GM19467 (cell line): ENCODE results near the gene MOV10.
A peak's percentile ranks its signal among the peaks of the same experiment; 100 is the strongest.
"Not testable (repeated sequence)": the region's sequence is repeated elsewhere in the genome, so short reads cannot be mapped to it uniquely, and the experiment has no call there.

Source experiments
- ATAC-seq: cut with Tn5 transposase; IDR thresholded peaks from one replicate; pipeline ENCODE4 v1.9.1; 2021; ENCODE audit warnings: mild to moderate bottlenecking, moderate library complexity; ENCODE audit not compliant: unreplicated experiment

The MOV10 gene

DNA sequence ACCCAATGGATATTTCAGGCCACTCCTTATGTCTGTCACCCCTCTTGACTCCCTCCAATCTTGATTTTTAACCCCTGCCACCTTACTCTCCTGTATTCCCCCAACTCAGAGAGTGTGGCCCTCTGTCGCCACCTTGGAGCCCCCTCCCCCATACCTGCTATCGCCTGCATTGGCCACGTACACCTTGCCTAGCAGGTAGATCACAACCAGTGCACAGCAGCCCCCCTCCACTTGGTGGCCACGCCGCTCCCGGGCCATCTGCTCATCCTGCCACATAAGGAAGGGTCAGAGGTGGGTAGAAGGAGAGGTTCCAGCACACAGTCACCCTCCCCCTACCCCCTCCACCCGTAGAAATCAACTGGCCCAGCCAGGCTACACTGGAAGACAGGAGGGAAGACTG lies 37.7 kb downstream of the MOV10 start:
- ATAC-seq, result no peak

GRCh38 chr1:112712701-112713128 lies 38.3 kb downstream of the MOV10 start:
- no peak for ATAC-seq

- no peak for ATAC-seq
Observed at GRCh38 chr1:112713466-112714312, 39.2 kb downstream of the MOV10 start.

DNA sequence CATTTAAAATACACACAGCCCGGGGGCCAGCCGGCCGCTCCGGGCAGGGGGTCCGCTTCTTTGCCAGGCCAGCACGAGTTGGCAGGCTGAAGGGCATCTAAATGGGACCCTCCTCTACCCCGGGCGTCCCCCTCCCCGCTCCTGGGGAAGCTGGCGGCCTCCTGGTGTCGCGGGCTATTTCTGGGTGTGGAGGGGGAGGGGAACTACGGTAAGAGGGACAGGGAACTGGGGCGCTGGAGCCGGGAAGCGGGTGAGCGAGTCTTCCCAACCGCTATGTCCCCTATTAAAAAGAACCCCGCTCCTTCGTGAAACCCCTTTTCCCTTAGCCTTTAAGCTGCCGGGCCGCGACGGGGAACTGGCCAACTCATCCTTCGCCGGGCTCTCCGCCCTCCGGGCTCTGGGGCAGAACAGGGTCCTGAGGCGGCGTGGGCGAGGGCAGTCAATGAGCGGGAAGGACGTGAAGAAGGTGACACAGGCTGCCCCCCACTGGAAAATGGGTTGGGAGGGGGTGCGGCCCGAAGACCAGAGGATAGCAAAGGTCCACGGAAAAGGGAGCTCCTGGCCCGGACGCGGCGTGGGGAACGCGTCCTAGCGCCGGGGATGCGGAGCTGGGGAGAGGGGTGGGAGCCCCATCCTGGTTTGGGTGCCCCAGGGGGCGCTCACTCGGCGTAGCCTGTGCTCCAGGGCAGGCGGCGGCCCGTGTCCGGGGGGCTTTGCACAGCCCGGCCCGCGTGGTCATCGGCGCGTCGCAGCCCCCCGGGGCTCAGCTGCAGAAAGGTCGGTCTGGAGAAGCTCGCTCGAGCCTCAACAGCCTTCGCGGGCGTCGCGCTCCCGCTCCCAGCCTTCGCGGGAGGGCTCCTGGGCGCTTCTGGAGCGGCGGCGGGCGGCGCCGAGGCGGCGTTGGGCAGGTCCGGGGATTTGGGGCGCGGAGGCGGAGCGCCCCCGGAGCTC lies 40.1 kb downstream of the MOV10 start:
- ATAC-seq, result no peak

GRCh38 chr1:112715264-112716053 lies 41.0 kb downstream of the MOV10 start, which contains the start of gene PPM1J:
Gene PPM1J, minus strand, starts transcription at chr1:112715332. Its CDS starts 31 bp downstream, at chr1:112715301.
- ATAC-seq, result peak; percentile 72

GRCh38 chr1:112716133-112716720 lies 41.8 kb downstream of the MOV10 start:
- ATAC-seq, result peak; percentile 29

DNA sequence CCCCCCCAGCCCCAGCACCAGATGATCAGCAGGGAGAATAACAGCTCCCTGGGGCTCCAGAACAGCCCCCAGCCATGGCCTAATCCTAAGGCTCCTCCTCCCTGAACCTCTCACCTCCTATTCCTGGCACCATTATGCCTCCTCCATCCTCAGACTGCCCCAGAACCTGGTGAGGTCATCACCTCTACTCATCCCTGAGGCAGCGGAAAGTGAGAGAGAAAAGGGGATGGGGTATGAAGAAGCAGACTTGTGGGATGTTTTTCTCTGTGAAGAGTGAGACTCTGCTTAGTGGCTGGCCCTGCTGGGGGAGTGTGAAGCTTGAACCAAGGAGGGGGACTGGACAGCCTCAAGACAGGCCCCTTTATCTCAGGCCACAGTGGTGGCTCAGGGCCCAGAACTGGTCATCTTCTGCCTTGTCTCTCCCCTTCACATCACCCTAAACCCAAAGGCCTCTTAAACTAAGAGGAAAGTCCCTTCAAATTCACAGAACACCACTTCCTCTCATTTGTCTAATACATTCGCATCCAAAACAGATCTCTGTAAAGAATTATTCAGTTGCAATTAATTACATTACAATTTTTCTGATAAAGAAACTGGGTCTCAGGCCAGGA lies 42.9 kb downstream of the MOV10 start:
- ATAC-seq, result no peak

- ATAC-seq, result no peak
Observed at GRCh38 chr1:112718691-112719418, 44.4 kb downstream of the MOV10 start.

GRCh38 chr1:112719706-112720105 lies 45.2 kb downstream of the MOV10 start:
- no peak for ATAC-seq

DNA sequence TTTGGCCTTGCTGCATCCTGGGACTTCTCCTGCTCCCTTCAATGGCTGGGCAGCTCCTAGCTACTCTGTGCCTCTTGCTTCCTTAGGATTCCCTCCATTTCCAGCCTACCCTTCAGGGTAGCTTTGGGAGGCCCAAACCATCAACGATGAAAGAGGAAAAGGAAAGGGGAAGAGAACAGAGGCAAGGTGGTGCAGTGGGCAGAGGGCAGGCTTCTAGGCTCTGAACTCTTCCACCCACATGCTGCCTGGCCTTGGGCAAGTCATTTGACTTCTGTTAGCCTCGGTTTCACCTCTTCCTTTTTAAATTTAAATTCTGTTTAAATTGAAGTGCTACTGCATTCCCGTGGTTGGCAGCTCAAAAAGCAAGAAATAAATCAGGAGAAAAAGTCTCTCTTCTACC lies 46.3 kb downstream of the MOV10 start:
- ATAC-seq, result no peak

DNA sequence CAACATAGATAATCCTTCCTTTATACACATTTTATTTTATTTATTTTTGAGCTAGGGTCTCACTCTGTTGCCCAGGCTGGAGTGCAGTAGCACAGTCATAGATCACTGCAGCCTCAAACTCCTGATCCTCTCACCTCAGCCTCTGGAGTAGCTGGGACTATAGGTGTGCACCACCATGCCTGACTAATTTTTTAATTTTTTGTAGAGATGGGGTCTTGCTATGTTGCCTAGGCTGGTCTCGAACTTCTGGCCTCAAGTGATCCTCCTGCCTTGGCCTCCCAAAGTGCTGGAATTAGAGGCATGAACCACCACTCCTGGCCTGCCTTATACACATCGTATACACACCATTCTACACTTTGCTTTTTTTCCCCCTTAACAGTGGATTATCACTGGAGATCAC lies 46.8 kb downstream of the MOV10 start:
- not testable (repeated sequence) for ATAC-seq

DNA sequence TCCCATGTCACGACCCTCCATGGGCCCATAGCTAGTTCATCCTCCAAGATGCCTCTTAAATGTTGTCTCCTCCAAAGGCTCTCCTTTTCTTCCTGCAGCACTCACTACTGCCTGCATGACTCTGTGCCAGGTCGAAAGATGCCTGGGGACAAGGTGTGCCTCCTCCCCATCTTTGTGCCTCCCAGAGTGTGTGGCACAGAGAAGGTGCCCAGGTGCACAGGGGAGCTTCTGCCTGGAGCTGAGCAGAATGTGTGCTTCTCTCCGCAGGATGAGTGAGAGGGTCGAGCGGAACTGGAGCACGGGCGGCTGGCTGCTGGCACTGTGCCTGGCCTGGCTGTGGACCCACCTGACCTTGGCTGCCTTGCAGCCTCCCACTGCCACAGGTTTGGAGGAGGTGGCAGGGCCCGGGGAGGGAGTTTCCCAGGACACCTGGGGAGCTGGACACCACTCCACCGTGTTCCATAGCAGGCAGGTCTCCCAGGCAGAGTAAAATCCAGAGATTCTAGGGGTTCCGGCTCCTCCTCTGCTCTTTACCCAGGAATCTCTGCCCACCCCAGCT lies 47.6 kb downstream of the MOV10 start:
- no peak for ATAC-seq

- no peak for ATAC-seq
Observed at GRCh38 chr1:112722601-112723510, 48.4 kb downstream of the MOV10 start.

DNA sequence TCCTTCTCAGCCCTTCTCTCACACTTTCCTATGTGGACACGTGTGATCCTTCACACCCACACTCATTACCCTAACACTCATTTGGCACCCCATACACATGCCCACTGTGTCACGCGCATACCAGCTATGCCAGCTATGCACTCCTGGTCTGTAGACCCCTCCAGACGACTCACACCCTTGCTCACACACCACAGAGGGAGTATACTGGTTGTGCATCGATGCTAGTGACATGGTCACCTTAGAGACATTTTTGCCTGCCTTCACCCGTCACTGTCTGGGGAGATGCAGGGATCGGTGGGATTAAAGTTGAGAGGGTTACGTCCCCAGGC lies 49.0 kb downstream of the MOV10 start:
- no peak for ATAC-seq

DNA sequence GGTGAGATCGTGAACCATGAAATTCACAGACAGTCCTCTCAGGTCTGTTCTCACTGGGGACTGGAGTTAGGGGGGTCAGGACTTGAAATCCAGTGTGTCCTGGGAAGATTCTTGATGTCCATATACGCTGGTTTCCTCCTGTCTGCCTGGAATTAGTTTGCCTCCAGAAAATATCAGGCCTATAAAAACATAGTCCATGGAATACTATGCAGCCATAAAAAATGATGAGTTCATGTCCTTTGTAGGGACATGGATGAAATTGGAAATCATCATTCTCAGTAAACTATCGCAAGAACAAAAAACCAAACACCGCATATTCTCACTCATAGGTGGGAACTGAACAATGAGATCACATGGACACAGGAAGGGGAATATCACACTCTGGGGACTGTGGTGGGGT lies 49.8 kb downstream of the MOV10 start:
- not testable (repeated sequence) for ATAC-seq

GRCh38 chr1:112727716-112728115 lies 53.3 kb downstream of the MOV10 start:
- ATAC-seq, result no peak

GRCh38 chr1:112728306-112728971 lies 54.0 kb downstream of the MOV10 start:
- ATAC-seq, result not testable (repeated sequence)

DNA sequence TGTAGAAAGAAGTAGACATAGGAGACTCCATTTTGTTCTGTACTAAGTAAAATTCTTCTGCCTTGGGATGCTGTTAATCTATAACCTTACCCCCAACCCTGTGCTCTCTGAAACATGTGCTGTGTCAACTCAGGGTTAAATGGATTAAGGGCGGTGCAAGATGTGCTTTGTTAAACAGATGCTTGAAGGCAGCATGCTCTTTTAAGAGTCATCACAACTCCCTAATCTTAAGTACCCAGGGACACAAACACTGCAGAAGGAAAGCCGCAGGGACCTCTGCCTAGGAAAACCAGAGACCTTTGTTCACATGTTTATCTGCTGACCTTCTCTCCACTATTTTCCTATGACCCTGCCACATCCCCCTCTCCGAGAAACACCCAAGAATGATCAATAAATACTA lies 54.6 kb downstream of the MOV10 start:
- not testable (repeated sequence) for ATAC-seq
